Measurements from ENCODE around the gene ADAMTSL5.
"Not testable (repeated sequence)": the region's sequence is repeated elsewhere in the genome, so short reads cannot be mapped to it uniquely, and the experiment has no call there.

Gene ADAMTSL5

GRCh38 chr19:1513499-1514294 lies 878 bp upstream of the ADAMTSL5 start:
- DNase-seq (ENCODE audit: low spot score): peak; percentile 65

- DNase-seq (ENCODE audit: low spot score): no peak
Observed at GRCh38 chr19:1511318-1512317, 1.2 kb downstream of the ADAMTSL5 start.

DNA sequence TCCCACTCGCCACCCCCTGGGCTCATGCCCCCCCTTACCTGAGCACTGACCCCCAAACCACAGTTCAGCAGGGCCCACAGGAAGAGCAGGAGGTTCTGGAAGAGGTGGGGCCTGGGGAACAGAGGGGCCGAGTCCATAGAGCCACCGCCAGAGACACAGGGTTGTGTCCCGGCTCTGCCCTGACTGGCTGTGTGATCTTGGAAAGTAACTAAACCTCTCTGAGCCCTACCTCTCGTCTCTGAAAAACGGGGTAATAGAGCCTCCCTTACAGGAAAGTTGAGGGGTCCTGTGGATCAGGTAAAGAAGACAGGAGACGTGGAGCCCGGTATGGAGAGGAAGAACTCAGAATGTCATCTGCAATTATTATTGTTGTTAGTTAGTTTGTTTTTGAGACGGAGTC lies 2.0 kb downstream of the ADAMTSL5 start:
- no peak for DNase-seq (ENCODE audit: low spot score)

GRCh38 chr19:1510442-1510806 lies 2.4 kb downstream of the ADAMTSL5 start:
- no peak for DNase-seq (ENCODE audit: low spot score)

GRCh38 chr19:1509602-1510441 lies 3.0 kb downstream of the ADAMTSL5 start:
- no peak for DNase-seq (ENCODE audit: low spot score)

GRCh38 chr19:1508507-1508856 lies 4.3 kb downstream of the ADAMTSL5 start:
- no peak for DNase-seq (ENCODE audit: low spot score)

- DNase-seq (ENCODE audit: low spot score): peak; percentile 86
Observed at GRCh38 chr19:1507763-1508506, 4.9 kb downstream of the ADAMTSL5 start.

GRCh38 chr19:1507192-1507660 lies 5.6 kb downstream of the ADAMTSL5 start:
- no peak for DNase-seq (ENCODE audit: low spot score)

DNA sequence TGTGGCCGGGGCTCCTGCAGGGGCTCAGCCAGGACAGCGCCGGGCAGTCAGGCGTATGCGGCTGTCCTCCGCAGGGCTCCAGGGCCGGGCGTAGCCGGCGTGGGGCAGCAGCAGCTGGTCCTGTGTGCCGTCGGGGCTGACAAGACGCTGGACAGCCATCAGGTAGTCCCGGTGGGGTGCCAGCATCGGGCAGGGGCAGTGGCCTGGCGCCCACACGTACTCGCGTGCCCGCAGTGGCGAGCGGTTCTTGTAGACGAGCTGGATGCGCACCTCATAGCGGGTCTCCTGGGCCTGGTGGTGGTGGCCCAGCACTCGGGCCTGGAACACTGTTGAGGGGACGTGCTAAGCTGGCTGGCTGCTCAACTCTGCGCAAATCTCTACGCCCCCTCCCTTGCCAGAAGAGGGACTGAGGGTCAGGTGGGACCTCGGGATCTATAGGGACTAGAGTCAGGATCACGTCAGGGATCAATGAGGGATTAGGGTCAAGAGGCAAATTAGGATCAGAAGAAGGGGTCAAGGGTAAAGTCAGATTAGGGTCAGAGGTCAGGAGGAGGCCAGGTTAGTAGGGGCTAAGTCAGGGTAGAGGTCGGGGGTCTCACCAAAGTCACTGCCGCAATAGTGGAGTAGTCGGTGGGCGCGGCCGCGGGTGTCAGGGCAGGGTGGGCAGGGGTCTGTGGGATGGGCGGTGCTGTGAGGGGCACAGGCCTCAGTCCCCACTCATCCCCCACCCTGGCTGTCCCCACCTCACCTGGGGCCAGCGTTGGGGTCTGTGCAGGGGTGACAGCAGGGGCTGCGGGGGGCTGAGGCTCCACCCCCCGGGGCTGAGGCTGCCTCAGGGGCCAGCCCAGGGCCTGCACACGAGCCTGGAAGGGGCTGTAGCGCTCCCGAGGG lies 6.6 kb downstream of the ADAMTSL5 start:
- DNase-seq (ENCODE audit: low spot score): no peak

DNA sequence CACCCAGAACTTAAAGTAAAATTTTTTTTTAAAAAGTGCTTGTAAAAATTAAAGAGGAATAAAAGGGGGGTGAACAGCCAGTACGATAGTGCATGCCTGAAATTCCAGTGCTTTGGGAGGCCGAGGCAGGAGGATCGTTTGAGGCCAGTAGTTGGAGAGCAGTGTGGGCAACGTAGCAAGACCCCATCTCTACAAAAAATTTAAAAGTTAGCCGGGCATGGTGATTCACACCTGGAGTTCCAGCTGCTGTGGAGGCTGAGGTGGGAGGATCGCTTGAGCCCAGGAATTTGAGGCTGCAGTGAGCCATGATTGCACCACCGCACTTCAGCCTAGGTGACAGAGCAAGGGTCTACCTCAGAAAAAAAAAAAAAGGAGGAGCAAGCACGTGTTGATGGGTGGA lies 7.8 kb downstream of the ADAMTSL5 start:
- no peak for DNase-seq (ENCODE audit: low spot score)

DNA sequence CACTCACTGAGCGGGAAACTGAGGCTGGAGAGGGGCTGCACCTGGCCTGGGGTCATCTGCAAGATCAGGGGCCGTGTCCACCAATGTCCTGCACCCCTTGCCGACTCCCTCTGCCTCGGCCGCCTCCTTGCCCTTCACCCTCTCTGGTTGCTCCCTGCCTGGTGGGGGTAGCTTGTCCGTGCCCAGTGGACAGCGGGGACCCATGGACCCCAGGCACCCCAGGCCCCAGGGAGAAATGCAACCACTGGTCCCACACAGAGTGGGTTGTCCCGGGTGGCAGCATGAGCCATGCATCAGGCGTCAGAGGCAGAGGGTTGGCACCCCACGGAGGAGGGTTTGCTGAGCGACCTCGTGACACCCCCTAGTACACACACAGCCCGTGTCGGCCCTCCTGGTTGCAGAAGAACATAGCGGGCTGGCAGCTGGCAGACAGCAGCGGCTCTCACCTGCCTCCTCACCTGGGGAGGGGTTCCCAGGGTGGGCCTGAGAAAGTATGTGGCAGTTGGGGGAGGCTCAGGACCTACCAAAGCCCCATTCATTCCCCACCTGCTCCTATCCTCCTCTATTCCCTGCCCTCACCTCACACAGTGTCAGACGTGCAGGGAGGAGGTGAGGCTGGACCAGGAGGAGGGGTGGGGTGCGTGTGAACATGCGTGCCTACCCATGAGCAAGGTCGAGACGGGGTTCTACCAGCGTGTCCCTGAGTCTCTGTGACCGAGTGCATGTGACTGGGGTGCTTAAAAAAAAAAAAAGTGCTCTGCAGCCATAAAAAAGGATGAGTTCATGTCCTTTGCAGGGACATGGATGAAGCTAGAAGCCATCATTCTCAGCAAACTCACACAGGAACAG lies 8.7 kb downstream of the ADAMTSL5 start:
- no peak for DNase-seq (ENCODE audit: low spot score)

DNA sequence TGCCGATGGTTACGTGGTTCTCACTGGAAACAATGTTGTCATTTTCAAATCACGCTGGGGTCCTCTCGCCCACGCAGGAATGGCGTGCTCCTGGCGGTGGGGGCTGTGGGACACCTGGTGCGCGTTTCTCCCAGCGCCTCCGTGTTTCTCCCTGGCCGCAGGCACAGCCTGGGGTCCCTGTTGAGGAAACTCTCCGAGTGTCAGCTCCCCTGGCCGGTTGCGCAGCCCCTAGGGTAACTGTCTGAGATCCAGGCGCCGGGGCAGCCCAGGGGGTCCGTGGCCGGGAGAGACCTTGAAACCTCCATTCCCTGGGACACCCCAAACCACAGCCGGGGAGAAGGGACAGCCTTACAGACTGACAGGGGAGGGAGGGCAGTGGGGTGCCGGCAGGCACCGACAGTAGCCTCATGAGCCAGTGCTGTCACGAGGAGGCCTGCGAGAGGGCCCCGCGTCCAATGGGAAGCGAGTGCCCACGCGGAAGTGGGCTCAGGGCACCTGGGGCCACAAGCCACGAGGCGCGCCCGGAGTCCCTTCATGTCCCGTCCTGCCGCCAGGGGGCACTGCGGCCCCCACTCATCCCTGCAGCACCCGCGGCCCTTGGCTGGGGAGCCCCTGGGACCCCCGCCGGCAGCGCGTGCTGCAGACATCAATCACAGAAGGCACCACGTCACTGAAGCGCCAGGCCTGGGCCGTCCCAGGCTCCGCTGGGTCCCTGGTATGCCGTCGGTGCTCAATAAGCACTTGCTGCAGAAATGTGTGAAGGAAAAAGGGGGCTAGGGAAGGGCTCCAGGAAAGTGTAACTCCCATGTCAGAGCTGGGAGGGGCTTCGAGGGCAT lies 9.5 kb downstream of the ADAMTSL5 start:
- peak; percentile 38 for DNase-seq (ENCODE audit: low spot score)

- DNase-seq (ENCODE audit: low spot score): no peak
Observed at GRCh38 chr19:1502433-1503088, 10.3 kb downstream of the ADAMTSL5 start.

- DNase-seq (ENCODE audit: low spot score): no peak
Observed at GRCh38 chr19:1501200-1501595, 11.6 kb downstream of the ADAMTSL5 start.

- DNase-seq (ENCODE audit: low spot score): not testable (repeated sequence)
Observed at GRCh38 chr19:1499231-1499630, 13.6 kb downstream of the ADAMTSL5 start.

- no peak for DNase-seq (ENCODE audit: low spot score)
Observed at GRCh38 chr19:1497578-1498235, 15.1 kb downstream of the ADAMTSL5 start.

Data from hematopoietic multipotent progenitor cell treated with erythropoietin and hydrocortisone succinate and interleukin-3 and kit ligand, for 15 days (in vitro differentiated cells).